ENCODE results near the gene BRD1.
"Not testable (repeated sequence)": the region's sequence is repeated elsewhere in the genome, so short reads cannot be mapped to it uniquely, and the experiment has no call there.

The BRD1 gene

GRCh38 chr22:49823289-49824045 lies 4.2 kb downstream of the BRD1 start:
- ChIA-PET CTCF (no interaction called here), POLR2A (no interaction called here)
- no peak for DNase-seq (ENCODE audit: extremely low spot score)
- no peak for TF ChIP-seq CTCF (IDR thresholded peaks at IDR 0.05; ENCODE audit: control extremely low read depth, extremely low read depth, low read depth, missing control alignments)

GRCh38 chr22:49821741-49822140 lies 5.9 kb downstream of the BRD1 start:
- DNase-seq (ENCODE audit: extremely low spot score); POLR2A ChIA-PET: not testable (repeated sequence)
- CTCF ChIA-PET = interaction anchor here (1.0 to 2.8 kb wide), 3 partner anchors 11 to 103 kb away, joined by 3 to 9 read pairs (median 3); no protein-coding TSS in a partner anchor

GRCh38 chr22:49820984-49821383 lies 6.7 kb downstream of the BRD1 start:
- CTCF ChIA-PET = interaction anchor here (0.7 to 2.8 kb wide), 5 partner anchors 10 to 110 kb away, joined by 3 to 9 read pairs (median 3); no protein-coding TSS in a partner anchor
- POLR2A ChIA-PET = interaction anchor here (1.3 kb wide), 1 partner anchor 60 kb away, joined by 4 read pairs; no protein-coding TSS in a partner anchor
- no peak for DNase-seq (ENCODE audit: extremely low spot score)
- no peak for TF ChIP-seq CTCF (IDR thresholded peaks at IDR 0.05; ENCODE audit: control extremely low read depth, extremely low read depth, low read depth, missing control alignments)

- CTCF ChIA-PET = interaction anchor here (1.1 to 1.7 kb wide), 3 partner anchors 9 to 26 kb away, joined by 3 to 4 read pairs (median 4); no protein-coding TSS in a partner anchor
- TF ChIP-seq CTCF (IDR thresholded peaks at IDR 0.05; ENCODE audit: control extremely low read depth, extremely low read depth, low read depth, missing control alignments) = no peak
- no peak for DNase-seq (ENCODE audit: extremely low spot score)
- POLR2A ChIA-PET = interaction anchor here (1.0 kb wide), 1 partner anchor 8 kb away, joined by 5 read pairs; no protein-coding TSS in a partner anchor
Measured at GRCh38 chr22:49817359-49817758, 10.3 kb downstream of the BRD1 start.

- no peak for TF ChIP-seq CTCF (IDR thresholded peaks at IDR 0.05; ENCODE audit: control extremely low read depth, extremely low read depth, low read depth, missing control alignments)
- ChIA-PET POLR2A (no interaction called here), CTCF (interaction anchor here (0.9 kb wide), 1 partner anchor 42 kb away, joined by 4 read pairs; no protein-coding TSS in a partner anchor)
- no peak for DNase-seq (ENCODE audit: extremely low spot score)
Measured at GRCh38 chr22:49815641-49816091, 12.0 kb downstream of the BRD1 start.

GRCh38 chr22:49814856-49815255 lies 12.8 kb downstream of the BRD1 start:
- POLR2A ChIA-PET = no interaction called here

More at GRCh38 chr22:49814856-49815255, 12.8 kb downstream of the BRD1 start:
- no peak for DNase-seq (ENCODE audit: extremely low spot score)
- CTCF ChIA-PET = no interaction called here
- TF ChIP-seq CTCF (IDR thresholded peaks at IDR 0.05; ENCODE audit: control extremely low read depth, extremely low read depth, low read depth, missing control alignments) = no peak

Data from GM10248 (cell line).